DOHH2 (cell line): ENCODE results near the gene FTCDNL1.

Source experiments
- CTCF ChIP-seq: fragments of 200-600 bp; sonication (generic); IDR thresholded peaks from one replicate; pipeline ENCODE4 v1.5.1; 2014; ENCODE audit warnings: antibody characterized with exemption, mild to moderate bottlenecking, low read depth, low read length; ENCODE audit not compliant: poor library complexity, severe bottlenecking
- EZH2phosphoT487 ChIP-seq: fragments of 200-600 bp; sonication (generic); IDR thresholded peaks from 2 replicates; pipeline ENCODE4 v1.6.1; 2017; ENCODE audit warnings: borderline replicate concordance, mild to moderate bottlenecking, antibody characterized with exemption, low read length, moderate library complexity, mixed read lengths

DNA sequence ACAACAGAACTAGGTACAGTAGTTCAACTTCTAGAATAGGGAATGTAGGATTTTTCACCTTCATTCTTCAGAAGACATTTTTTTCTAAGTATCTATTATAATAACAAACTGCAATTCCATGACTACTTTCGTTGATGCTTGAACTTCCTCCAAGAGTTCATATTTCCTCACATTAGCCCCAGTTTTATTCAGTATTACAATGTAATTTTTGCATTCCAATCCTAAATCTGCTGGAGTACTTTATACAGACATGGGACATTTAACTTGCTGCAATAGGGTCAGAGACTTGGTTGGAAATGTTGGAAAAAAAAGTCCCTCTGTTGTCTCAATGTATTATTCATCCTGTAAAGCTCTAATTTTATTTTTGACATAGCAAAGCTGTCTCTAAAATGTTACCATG is 19.6 kb upstream of the FTCDNL1 start:
- TF ChIP-seq CTCF (no peak), EZH2phosphoT487 (no peak)
